Mesenteric fat pad (tissue), 1 donor: Measurements from ENCODE around the gene KIF21B. TPM values are rescaled to one million over a fixed set of nuclear protein-coding genes. Genes with fewer than 3 reads are reported as not detected.

Experiments
- DNase-seq: peaks from one replicate; pipeline ENCODE4 v3.0.0-alpha.2; 2020; ENCODE audit warnings: low spot score
- total RNA-seq: library from RNA; stranded (reverse); fragmentation: NEBNext Ultra II Directional; extraction: Animal tissue kit (Norgen Biotek cat#: 25700); gene quantifications from one replicate; pipeline ENCODE4 v1.2.1, GENCODE V29; 2021
- donor health status: DM: yes; HTN: yes; CAD: no.

Gene KIF21B
- total RNA-seq, 1 donor from 2014 or later: 2.8 TPM

- no peak for DNase-seq
Observed at GRCh38 chr1:201049248-201049831, 25.8 kb upstream of the KIF21B start.

GRCh38 chr1:201048521-201048920, 25.0 kb upstream of the KIF21B start:
- DNase-seq: no peak

GRCh38 chr1:201044119-201044518, 20.6 kb upstream of the KIF21B start:
- DNase-seq: no peak

- no peak for DNase-seq
Observed at GRCh38 chr1:201042779-201043461, 19.4 kb upstream of the KIF21B start.

GRCh38 chr1:201041011-201041410, 17.5 kb upstream of the KIF21B start:
- DNase-seq: no peak

GRCh38 chr1:201039876-201040275, 16.4 kb upstream of the KIF21B start:
- no peak for DNase-seq

- no peak for DNase-seq
Observed at GRCh38 chr1:201039418-201039817, 15.9 kb upstream of the KIF21B start.

- DNase-seq: no peak
Observed at GRCh38 chr1:201038186-201038876, 14.8 kb upstream of the KIF21B start.

GRCh38 chr1:201036188-201036842, 12.8 kb upstream of the KIF21B start:
- no peak for DNase-seq

GRCh38 chr1:201034671-201035070, 11.2 kb upstream of the KIF21B start:
- no peak for DNase-seq

GRCh38 chr1:201032408-201032807, 8.9 kb upstream of the KIF21B start:
- no peak for DNase-seq

- DNase-seq: no peak
Observed at GRCh38 chr1:201028461-201028889, 5.0 kb upstream of the KIF21B start.

- no peak for DNase-seq
Observed at GRCh38 chr1:201026836-201027235, 3.3 kb upstream of the KIF21B start.

- DNase-seq: no peak
Observed at GRCh38 chr1:201026234-201026633, 2.7 kb upstream of the KIF21B start.

- no peak for DNase-seq
Observed at GRCh38 chr1:201025571-201026002, 2.1 kb upstream of the KIF21B start.

- DNase-seq: no peak
Observed at GRCh38 chr1:201024625-201024998, 1.1 kb upstream of the KIF21B start.

GRCh38 chr1:201023920-201024624, 558 bp upstream of the KIF21B start:
- DNase-seq: no peak

- DNase-seq: no peak
Observed at GRCh38 chr1:201022820-201023516, 546 bp downstream of the KIF21B start.

GRCh38 chr1:201022493-201022819, 1.1 kb downstream of the KIF21B start:
- no peak for DNase-seq

- DNase-seq: no peak
Observed at GRCh38 chr1:201021630-201022492, 1.7 kb downstream of the KIF21B start.
